Esophagus muscularis mucosa (tissue), 4 donors: ENCODE results near the gene FAM98C. TPM values are rescaled to one million over a fixed set of nuclear protein-coding genes. Genes with fewer than 3 reads are reported as not detected.

Experiments used
- DNase-seq: peaks from one replicate; pipeline ENCODE4 v3.0.0-alpha.2; 2017; ENCODE audit errors: extremely low spot score
- H3K27ac ChIP-seq, 4 donors: fragments of 200-600 bp; sonication (generic); replicated peaks in 1 of 4; 1 replicate in 3 of 4; 2 replicates in 1 of 4; pipeline ENCODE4 v1.5.1; 2016 to 2019; ENCODE audit warnings: mild to moderate bottlenecking in 1 of 4
- H3K27me3 ChIP-seq, 4 donors: fragments of 200-600 bp; sonication (generic); one replicate each; pipeline versions ENCODE4 v1.5.1 to v1.6.0; 2016 to 2019
- H3K36me3 ChIP-seq, 4 donors: fragments of 200-600 bp; sonication (generic); one replicate each; pipeline ENCODE4 v1.5.1; 2016 to 2019
- H3K4me1 ChIP-seq, 4 donors: fragments of 200-600 bp; sonication (generic); one replicate each; pipeline ENCODE4 v1.5.1; 2016 to 2019
- H3K4me3 ChIP-seq, 4 donors: fragments of 200-600 bp; sonication (generic); 1 replicate in 2 of 4; 2 replicates in 2 of 4; pipeline ENCODE4 v1.5.1; 2016 to 2019; ENCODE audit warnings: mild to moderate bottlenecking in 4 of 4, moderate library complexity in 1 of 4
- H3K9me3 ChIP-seq, 4 donors: fragments of 200-600 bp; sonication (generic); 1 replicate in 3 of 4; 2 replicates in 1 of 4; pipeline ENCODE4 v1.5.1; 2016 to 2019
- CTCF ChIP-seq, 3 experiments: fragments of 200-600 bp in 2 of 3; fragments of 450-650 bp in 1 of 3; sonication (generic) in 2 of 3; IDR thresholded peaks; one replicate each; pipeline ENCODE4 v1.5.1; 2017 to 2019; ENCODE audit warnings: antibody characterized with exemption in 3 of 3, mild to moderate bottlenecking in 2 of 3, moderate library complexity in 1 of 3
- EP300 ChIP-seq: sonication (generic); formaldehyde crosslinking; IDR thresholded peaks from one replicate; pipeline ENCODE4 v1.6.1; 2017; ENCODE audit warnings: antibody characterized with exemption
- POLR2A ChIP-seq: fragments of 450-650 bp; IDR thresholded peaks from one replicate; pipeline ENCODE4 v1.6.1; 2017; ENCODE audit warnings: antibody characterized with exemption, moderate library complexity, mild to moderate bottlenecking, low read depth
- POLR2AphosphoS5 ChIP-seq, 2 donors: sonication (generic); formaldehyde crosslinking; IDR thresholded peaks; one replicate each; pipeline ENCODE4 v1.6.1; 2017; ENCODE audit warnings: antibody characterized with exemption in 2 of 2
- WGBS: methylation state at CpG from one replicate; pipeline ENCODE4 v1.1.5; 2018; 5-methylcytosine and 5-hydroxymethylcytosine counted together
- intact Hi-C: fragments of 100-400 bp; cut with DNase I; formaldehyde crosslinking; loops from one replicate; pipeline ENCODE4 v1.15.1; 2023
- total RNA-seq, 4 donors: library from RNA; depleted of rRNA; stranded (reverse); fragments of >200 nt; gene quantifications; one replicate each; pipeline versions ENCODE4 v1.1.0 to v1.2.1, GENCODE V29; 2016

Gene FAM98C
- total RNA-seq, 4 donors from 2014 or later = 16.2 to 22.0 (median 19.7) TPM

GRCh38 chr19:38412491-38412890, 9.6 kb downstream of the FAM98C start:
- no peaks in the 10 kb centered on the region for H3K9me3 ChIP-seq
- TF ChIP-seq POLR2AphosphoS5 (IDR thresholded peaks at IDR 0.05) (no peak), CTCF (IDR thresholded peaks at IDR 0.05) (no peak), POLR2A (no peak), EP300 (no peak)
- H3K4me3 ChIP-seq = no peak overlapping the region
- intact Hi-C loops = no loop called here
- 96% methylated on average over 8 of the region's 8 CpGs for WGBS
- no peak overlapping the region for H3K27ac ChIP-seq
- peaks cover 0 to 35% (median 4%) of the 10 kb centered on the region in 4 donors for H3K27me3 ChIP-seq
- H3K4me1 ChIP-seq = peaks cover 1 to 2% (median 2%) of the 10 kb centered on the region in 4 donors
- DNase-seq = no peak
- H3K36me3 ChIP-seq = peaks cover 0 to 16% (median under 1%) of the 10 kb centered on the region in 4 donors

- Histone ChIP-seq H3K27me3 (peaks cover 0 to 40% (median 7%) of the 10 kb centered on the region in 4 donors), H3K4me3 (no peak overlapping the region), H3K4me1 (peaks cover 6 to 7% (median 7%) of the 10 kb centered on the region in 4 donors), H3K36me3 (peaks cover 0 to 11% (median 0%) of the 10 kb centered on the region in 4 donors), H3K27ac (no peak overlapping the region), H3K9me3 (no peaks in the 10 kb centered on the region)
- intact Hi-C loops = no loop called here
- TF ChIP-seq CTCF (IDR thresholded peaks at IDR 0.05) (no peak), EP300 (no peak), POLR2AphosphoS5 (IDR thresholded peaks at IDR 0.05) (no peak), POLR2A (no peak)
- 56% methylated on average over 10 of the region's 11 CpGs for WGBS
- no peak for DNase-seq
Measured at GRCh38 chr19:38412961-38413360, 10.1 kb downstream of the FAM98C start.

DNA sequence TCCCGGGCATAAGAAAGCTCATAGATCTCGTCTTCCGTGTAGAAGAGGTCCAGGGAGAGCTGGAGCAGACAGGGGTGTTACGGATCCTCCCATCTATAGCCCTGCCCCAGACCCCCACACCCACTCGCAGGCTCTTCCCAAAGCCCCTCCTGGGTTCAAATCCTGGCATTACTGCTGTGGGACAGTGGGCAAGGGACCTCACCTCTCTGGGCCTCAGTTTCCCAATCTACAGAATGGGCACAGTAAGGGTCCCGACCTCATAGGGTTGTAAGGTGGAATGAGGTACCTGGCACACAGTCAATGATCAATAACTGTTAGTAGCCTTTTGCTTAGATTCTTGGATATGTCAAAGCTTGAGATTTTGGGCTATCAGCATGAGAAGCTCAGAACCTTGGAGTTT, 10.5 kb downstream of the FAM98C start:
- Histone ChIP-seq H3K4me1 (peaks cover 10 to 12% (median 11%) of the 10 kb centered on the region in 4 donors), H3K9me3 (no peaks in the 10 kb centered on the region), H3K27ac (no peak overlapping the region), H3K36me3 (peaks cover 0 to 7% (median 0%) of the 10 kb centered on the region in 4 donors), H3K27me3 (peaks cover 0 to 44% (median 7%) of the 10 kb centered on the region in 4 donors), H3K4me3 (no peak overlapping the region)
- WGBS = 89% methylated on average over 1 of the region's 6 CpGs
- intact Hi-C loops = no loop called here
- DNase-seq = no peak
- TF ChIP-seq EP300 (no peak), POLR2AphosphoS5 (IDR thresholded peaks at IDR 0.05) (no peak), CTCF (IDR thresholded peaks at IDR 0.05) (no peak), POLR2A (no peak)

DNA sequence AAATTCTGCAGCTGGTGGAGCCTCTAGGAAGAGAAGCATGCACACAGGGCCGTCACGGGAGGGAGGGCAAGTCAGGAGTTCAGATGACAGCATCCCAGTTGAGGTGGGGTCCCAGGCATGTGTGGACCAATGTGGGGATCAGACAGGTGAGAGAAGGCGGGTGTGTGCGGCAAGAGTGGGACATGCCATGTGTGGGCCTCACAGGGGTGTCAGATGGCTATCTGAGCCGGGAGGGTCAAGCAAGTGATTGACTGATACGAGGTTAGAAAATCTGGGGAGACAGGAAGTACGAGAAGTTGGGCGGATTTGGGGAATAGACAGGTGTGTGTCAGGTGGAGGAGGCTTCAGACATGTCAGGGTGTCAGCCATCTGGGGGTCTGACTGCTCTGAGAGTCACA, 14.3 kb downstream of the FAM98C start:
- Histone ChIP-seq H3K4me3 (no peak overlapping the region), H3K27me3 (peaks cover 0 to 76% (median 9%) of the 10 kb centered on the region in 4 donors), H3K9me3 (no peaks in the 10 kb centered on the region), H3K27ac (no peak overlapping the region), H3K4me1 (peaks cover 10 to 13% (median 12%) of the 10 kb centered on the region in 4 donors), H3K36me3 (no peaks in the 10 kb centered on the region)
- no peak for DNase-seq
- intact Hi-C loops = no loop called here
- no peak for TF ChIP-seq EP300
- no peak for TF ChIP-seq POLR2A
- no peak for TF ChIP-seq CTCF (IDR thresholded peaks at IDR 0.05)
- TF ChIP-seq POLR2AphosphoS5 (IDR thresholded peaks at IDR 0.05) = no peak
- WGBS = 77% methylated on average over 8 of the region's 8 CpGs
